Measurements from ENCODE around the gene CCL27. TPM values are rescaled to one million over a fixed set of nuclear protein-coding genes. Genes with fewer than 3 reads are reported as not detected.

The CCL27 gene
- total RNA-seq, 2 donors from 2014 or later = not detected

GRCh38 chr9:34653151-34654072, 9.0 kb downstream of the CCL27 start:
- intact Hi-C loops (cut with DNase I) = no loop called here

GRCh38 chr9:34652602-34653000, 9.9 kb downstream of the CCL27 start:
- no peak overlapping the region for H3K4me3 ChIP-seq
- TF ChIP-seq POLR2A (IDR thresholded peaks at IDR 0.05) (no peak), CTCF (IDR thresholded peaks at IDR 0.05) (no peak)
- DNase-seq = no peak

More at GRCh38 chr9:34653151-34654072, 9.0 kb downstream of the CCL27 start:
- H3K27ac ChIP-seq = peak overlapping the region in 3 of 4 donors; percentile 19 to 47 (median 27)
- TF ChIP-seq CTCF (IDR thresholded peaks at IDR 0.05) = no peak
- TF ChIP-seq POLR2A (IDR thresholded peaks at IDR 0.05) = no peak
- 66 to 72% methylated on average over 11 of the region's 11 CpGs for WGBS, 2 donors
- no peaks in the 10 kb centered on the region for H3K9me3 ChIP-seq
- H3K36me3 ChIP-seq (replicated peaks in 1 of 2; ENCODE audit: insufficient read depth in 1 of 2, low read depth in 2 of 2) = no peaks in the 10 kb centered on the region
- no peaks in the 10 kb centered on the region for H3K27me3 ChIP-seq
- DNase-seq = peak in 1 of 4 donors; percentile 18
- peaks cover 52% of the 10 kb centered on the region for H3K4me1 ChIP-seq
- ATAC-seq = no peak
- no peak overlapping the region for H3K4me3 ChIP-seq

GRCh38 chr9:34651876-34652601, 10.4 kb downstream of the CCL27 start, which contains the start of gene IL11RA:
TSS of gene IL11RA (plus strand) at chr9:34652185. CDS start at chr9:34655218, 3,033 bp downstream.
- H3K4me1 ChIP-seq = peaks cover 66% of the 10 kb centered on the region
- peak; percentile 62 for ATAC-seq

More at GRCh38 chr9:34652602-34653000, 9.9 kb downstream of the CCL27 start:
- no peaks in the 10 kb centered on the region for H3K9me3 ChIP-seq
- WGBS, 2 donors = 43 to 55% methylated on average over 5 of the region's 5 CpGs
- H3K4me1 ChIP-seq = peaks cover 60% of the 10 kb centered on the region
- H3K36me3 ChIP-seq (replicated peaks in 1 of 2; ENCODE audit: insufficient read depth in 1 of 2, low read depth in 2 of 2) = no peaks in the 10 kb centered on the region
- no peaks in the 10 kb centered on the region for H3K27me3 ChIP-seq
- peak overlapping the region in 3 of 4 donors; percentile 71 to 75 (median 71) for H3K27ac ChIP-seq
- intact Hi-C loops (cut with DNase I) = no loop called here
- ATAC-seq = no peak

GRCh38 chr9:34651321-34651720, 11.1 kb downstream of the CCL27 start:
- Histone ChIP-seq H3K9me3 (no peaks in the 10 kb centered on the region), H3K27ac (peak overlapping the region; percentile 60 to 75 (median 71)), H3K4me1 (peaks cover 68% of the 10 kb centered on the region), H3K27me3 (no peaks in the 10 kb centered on the region), H3K4me3 (no peak overlapping the region), H3K36me3 (replicated peaks in 1 of 2; ENCODE audit: insufficient read depth in 1 of 2, low read depth in 2 of 2) (no peaks in the 10 kb centered on the region)
- no peak for ATAC-seq
- intact Hi-C loops (cut with DNase I) = no loop called here
- WGBS, 2 donors = 49 to 61% methylated on average over 4 of the region's 4 CpGs
- no peak for TF ChIP-seq CTCF (IDR thresholded peaks at IDR 0.05)
- no peak for TF ChIP-seq POLR2A (IDR thresholded peaks at IDR 0.05)
- DNase-seq = peak in 3 of 4 donors; percentile 44 to 66 (median 46)

More at GRCh38 chr9:34651876-34652601, 10.4 kb downstream of the CCL27 start, which contains the start of gene IL11RA:
- intact Hi-C loops (cut with DNase I) = no loop called here
- no peaks in the 10 kb centered on the region for H3K36me3 ChIP-seq (replicated peaks in 1 of 2; ENCODE audit: insufficient read depth in 1 of 2, low read depth in 2 of 2)
- no peak for TF ChIP-seq POLR2A (IDR thresholded peaks at IDR 0.05)
- DNase-seq = peak; percentile 64 to 72 (median 72)
- WGBS, 2 donors = 14 to 24% methylated on average over 16 to 23 of the region's 24 CpGs
- H3K27ac ChIP-seq = peak within 1 kb of the TSS; percentile 60 to 75 (median 71)
- H3K4me3 ChIP-seq = no peak within 1 kb of the TSS
- H3K27me3 ChIP-seq = no peaks in the 10 kb centered on the region
- H3K9me3 ChIP-seq = no peaks in the 10 kb centered on the region

- H3K9me3 ChIP-seq = no peaks in the 10 kb centered on the region
- WGBS, 2 donors = 65% methylated on average over 5 of the region's 5 CpGs; no CpG with 5 or more reads in 1 of the 2 donors
- TF ChIP-seq CTCF (IDR thresholded peaks at IDR 0.05) (no peak), POLR2A (IDR thresholded peaks at IDR 0.05) (no peak)
- DNase-seq = no peak
- no peak for ATAC-seq
- no peak overlapping the region for H3K4me3 ChIP-seq
- peaks cover 73% of the 10 kb centered on the region for H3K4me1 ChIP-seq
- H3K36me3 ChIP-seq (replicated peaks in 1 of 2; ENCODE audit: insufficient read depth in 1 of 2, low read depth in 2 of 2) = no peaks in the 10 kb centered on the region
- peak overlapping the region in 2 of 4 donors; percentile 71 for H3K27ac ChIP-seq
- H3K27me3 ChIP-seq = no peaks in the 10 kb centered on the region
- intact Hi-C loops (cut with DNase I) = no loop called here
These were observed 11.6 kb downstream of the CCL27 start for GRCh38 chr9:34650816-34651215.
